Lower lobe of right lung (tissue), 2 donors: ENCODE measurements around the gene YIF1A. TPM values are rescaled to one million over a fixed set of nuclear protein-coding genes. Genes with fewer than 3 reads are reported as not detected.

Source experiments
- ATAC-seq, 2 donors: fragments of 200-7000 bp; cut with Tn5 transposase; one replicate each; pipeline ENCODE4 v1.9.1; 2020 to 2022; ENCODE audit warnings: mild to moderate bottlenecking in 2 of 2, moderate library complexity in 2 of 2
- DNase-seq: peaks from one replicate; pipeline ENCODE4 v3.0.0-alpha.2; 2020
- H3K27ac ChIP-seq: fragments of 200-600 bp; one replicate; pipeline ENCODE4 v1.8.0; 2022
- H3K27me3 ChIP-seq: fragments of 200-600 bp; one replicate; pipeline ENCODE4 v1.8.0; 2022; ENCODE audit warnings: low read depth
- H3K36me3 ChIP-seq: fragments of 200-600 bp; one replicate; pipeline ENCODE4 v1.8.0; 2022; ENCODE audit warnings: mild to moderate bottlenecking
- H3K4me1 ChIP-seq: fragments of 200-600 bp; one replicate; pipeline ENCODE4 v1.8.0; 2022
- H3K4me3 ChIP-seq: fragments of 200-600 bp; one replicate; pipeline ENCODE4 v1.8.0; 2022; ENCODE audit warnings: mild to moderate bottlenecking
- H3K9me3 ChIP-seq: fragments of 200-600 bp; one replicate; pipeline ENCODE4 v1.8.0; 2022
- intact Hi-C: fragments of 100-400 bp; cut with DNase I; formaldehyde crosslinking; loops from one replicate; pipeline ENCODE4 v1.11.0; 2022
- total RNA-seq: library from RNA; stranded (reverse); fragmentation: NEBNext Ultra II Directional; extraction: Animal tissue kit (Norgen Biotek cat#: 25700); gene quantifications from one replicate; pipeline ENCODE4 v1.2.1, GENCODE V29; 2021
- TF ChIP-seq, protein P1 (sequence below): fragments of 200-600 bp; IDR thresholded peaks from one replicate; pipeline ENCODE4 v1.8.0; 2022; ENCODE audit warnings: antibody characterized with exemption, mild to moderate bottlenecking
- donor health status: DM: no; HTN: yes; CAD: no; lungs with severe emphysema.

Gene YIF1A
- total RNA-seq, 1 donor from 2014 or later: 67.8 TPM

DNA sequence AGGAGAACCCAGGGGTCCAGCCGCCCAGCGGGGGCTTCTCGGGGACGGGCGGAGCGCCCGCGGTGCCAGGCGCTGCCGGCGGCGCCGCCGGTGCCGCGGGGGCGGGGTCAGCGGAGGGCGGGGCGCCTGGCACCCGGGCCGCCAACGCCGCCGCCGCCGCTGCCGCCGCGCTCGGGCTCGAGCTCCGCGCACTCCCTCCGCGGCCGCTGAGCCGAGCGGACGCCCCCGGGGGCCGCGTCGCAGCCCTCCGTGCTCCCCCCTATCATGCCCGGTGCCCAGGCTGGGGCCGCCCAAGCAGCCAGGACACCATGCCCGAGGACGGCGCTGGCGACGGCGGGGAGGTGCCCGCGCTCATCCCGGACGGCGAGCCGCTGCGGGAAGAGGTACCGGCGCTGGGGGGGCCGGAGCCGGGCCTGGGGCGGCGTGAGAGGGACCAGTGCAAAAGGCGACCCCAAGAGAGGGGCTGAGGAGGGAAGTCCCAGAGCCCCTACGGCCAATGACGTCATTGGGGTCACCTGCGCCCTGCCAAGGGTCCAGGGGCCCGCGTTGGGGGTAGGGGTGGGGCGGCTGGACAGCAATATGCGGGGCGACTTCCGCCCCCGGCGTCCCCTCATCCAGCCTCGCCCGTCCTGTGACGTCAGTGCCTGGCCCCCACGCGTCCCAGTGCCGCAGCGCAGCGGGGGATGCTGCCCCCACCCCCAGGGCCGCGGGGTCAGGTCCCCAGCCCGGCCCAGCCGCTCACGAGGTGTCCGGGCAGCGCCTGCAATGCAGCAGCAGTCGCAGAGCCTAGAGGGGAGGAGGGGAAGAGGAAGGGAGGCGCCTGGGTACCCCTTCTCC, 3.0 kb upstream of the YIF1A start, which contains the start of gene TMEM151A:
TSS of gene TMEM151A (plus strand) at position 189 of the 837 bp plus-strand sequence. CDS start at position 309, 120 bp downstream.
- intact Hi-C loops: no loop called here
- DNase-seq (no peak), ATAC-seq (no peak)
- Histone ChIP-seq H3K27ac (no peak within 1 kb of the TSS), H3K4me3 (peak within 1 kb of the TSS; percentile 51), H3K27me3 (peaks cover 39% of the 10 kb centered on the region), H3K36me3 (no peaks in the 10 kb centered on the region), H3K9me3 (no peaks in the 10 kb centered on the region), H3K4me1 (peaks cover 30% of the 10 kb centered on the region)
- TF ChIP-seq, protein P1, sequence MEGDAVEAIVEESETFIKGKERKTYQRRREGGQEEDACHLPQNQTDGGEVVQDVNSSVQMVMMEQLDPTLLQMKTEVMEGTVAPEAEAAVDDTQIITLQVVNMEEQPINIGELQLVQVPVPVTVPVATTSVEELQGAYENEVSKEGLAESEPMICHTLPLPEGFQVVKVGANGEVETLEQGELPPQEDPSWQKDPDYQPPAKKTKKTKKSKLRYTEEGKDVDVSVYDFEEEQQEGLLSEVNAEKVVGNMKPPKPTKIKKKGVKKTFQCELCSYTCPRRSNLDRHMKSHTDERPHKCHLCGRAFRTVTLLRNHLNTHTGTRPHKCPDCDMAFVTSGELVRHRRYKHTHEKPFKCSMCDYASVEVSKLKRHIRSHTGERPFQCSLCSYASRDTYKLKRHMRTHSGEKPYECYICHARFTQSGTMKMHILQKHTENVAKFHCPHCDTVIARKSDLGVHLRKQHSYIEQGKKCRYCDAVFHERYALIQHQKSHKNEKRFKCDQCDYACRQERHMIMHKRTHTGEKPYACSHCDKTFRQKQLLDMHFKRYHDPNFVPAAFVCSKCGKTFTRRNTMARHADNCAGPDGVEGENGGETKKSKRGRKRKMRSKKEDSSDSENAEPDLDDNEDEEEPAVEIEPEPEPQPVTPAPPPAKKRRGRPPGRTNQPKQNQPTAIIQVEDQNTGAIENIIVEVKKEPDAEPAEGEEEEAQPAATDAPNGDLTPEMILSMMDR: no peak

DNA sequence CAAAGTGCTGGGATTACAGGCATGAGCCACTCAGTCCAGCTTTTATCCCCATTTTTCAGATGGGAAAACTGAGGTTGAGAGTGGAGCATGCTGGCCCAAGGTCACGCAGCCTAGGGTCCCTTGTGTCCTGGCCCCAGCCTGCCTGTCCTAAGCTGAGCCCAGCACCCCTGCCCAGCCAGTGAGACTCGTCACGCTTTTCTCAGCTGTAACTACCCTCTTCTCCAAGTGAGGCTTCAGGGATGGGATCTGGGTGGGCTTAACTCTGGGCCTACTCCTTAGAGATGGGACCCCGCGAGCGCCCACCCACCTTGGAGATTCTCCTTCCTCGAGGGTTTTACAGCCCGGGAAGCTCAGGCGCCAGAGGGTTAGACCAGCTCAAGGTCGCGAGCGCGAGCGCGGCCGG, 2.4 kb upstream of the YIF1A start:
- H3K27me3 ChIP-seq: peaks cover 39% of the 10 kb centered on the region
- intact Hi-C loops: no loop called here
- ATAC-seq: no peak
- H3K27ac ChIP-seq: no peak overlapping the region
- TF ChIP-seq, protein P1: no peak
- peak overlapping the region; percentile 51 for H3K4me3 ChIP-seq
- no peak for DNase-seq
- peaks cover 31% of the 10 kb centered on the region for H3K4me1 ChIP-seq
- H3K9me3 ChIP-seq: no peaks in the 10 kb centered on the region
- H3K36me3 ChIP-seq: peaks cover 5% of the 10 kb centered on the region

DNA sequence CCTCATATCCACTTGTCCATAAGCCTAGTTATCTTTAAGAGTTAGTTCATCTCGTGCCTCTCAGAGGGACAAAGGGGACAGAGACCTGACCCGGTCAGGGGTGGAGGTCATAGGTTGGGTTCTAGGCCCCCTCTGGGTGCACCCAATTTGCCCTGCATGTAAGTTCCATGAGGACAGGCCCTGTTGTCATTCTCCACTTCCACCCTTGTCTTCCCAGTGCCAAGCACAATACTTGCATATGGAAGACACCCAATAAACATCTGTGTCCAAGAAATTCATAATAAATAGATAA, 1.3 kb upstream of the YIF1A start:
- peaks cover 31% of the 10 kb centered on the region for H3K4me1 ChIP-seq
- no peak overlapping the region for H3K27ac ChIP-seq

DNA sequence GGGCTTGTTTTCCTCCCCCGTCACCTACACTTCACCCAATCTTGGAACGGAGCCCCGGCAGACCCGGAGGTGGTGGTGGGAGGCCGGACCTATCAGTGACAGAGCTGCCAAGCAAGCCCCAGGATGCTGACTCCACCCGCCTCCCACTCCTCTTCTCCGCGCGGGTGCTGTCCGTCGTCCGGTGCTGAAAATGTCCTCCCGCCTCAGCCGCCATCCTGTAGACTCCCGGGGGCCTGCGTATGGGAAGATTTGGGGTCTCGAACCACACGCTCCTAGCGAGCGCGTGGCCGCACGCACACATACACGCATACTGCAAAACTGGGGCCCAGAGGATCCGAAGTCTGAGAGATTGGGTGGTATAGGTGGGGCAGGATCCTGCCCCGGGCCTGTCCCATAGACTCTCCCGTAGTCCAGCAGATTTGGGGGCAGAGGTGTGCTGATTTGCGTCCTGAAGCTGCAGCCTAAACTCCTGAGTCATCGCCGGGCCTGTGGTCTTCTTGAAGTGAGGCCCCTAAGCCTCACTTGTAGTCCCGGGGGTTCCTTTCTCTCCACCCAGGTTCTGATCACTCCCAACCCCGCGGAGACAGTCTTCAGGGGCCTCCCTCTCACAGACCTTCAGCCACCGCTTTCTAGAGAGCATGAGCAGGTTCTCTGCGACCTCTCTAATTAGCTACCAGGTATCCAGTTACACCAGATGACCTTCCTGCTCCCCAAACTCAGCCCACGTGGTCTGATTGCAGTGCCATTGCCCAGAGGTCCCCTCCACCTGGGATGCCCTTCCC, 796 bp upstream of the YIF1A start:
- Histone ChIP-seq H3K36me3 (peaks cover 12% of the 10 kb centered on the region), H3K4me1 (peaks cover 31% of the 10 kb centered on the region), H3K4me3 (peak overlapping the region; percentile 98), H3K27ac (peak overlapping the region; percentile 97), H3K9me3 (no peaks in the 10 kb centered on the region), H3K27me3 (peaks cover 34% of the 10 kb centered on the region)
- ATAC-seq (peak; percentile 64 to 69), DNase-seq (peak; percentile 82)
- TF ChIP-seq, protein P1: no peak
- intact Hi-C loops: no loop called here

More for the DNA sequence above, 1.3 kb upstream of the YIF1A start:
- ATAC-seq (no peak), DNase-seq (no peak)
- Histone ChIP-seq H3K27me3 (peaks cover 39% of the 10 kb centered on the region), H3K36me3 (peaks cover 10% of the 10 kb centered on the region), H3K9me3 (no peaks in the 10 kb centered on the region), H3K4me3 (no peak overlapping the region)
- TF ChIP-seq, protein P1: no peak
- intact Hi-C loops: no loop called here

DNA sequence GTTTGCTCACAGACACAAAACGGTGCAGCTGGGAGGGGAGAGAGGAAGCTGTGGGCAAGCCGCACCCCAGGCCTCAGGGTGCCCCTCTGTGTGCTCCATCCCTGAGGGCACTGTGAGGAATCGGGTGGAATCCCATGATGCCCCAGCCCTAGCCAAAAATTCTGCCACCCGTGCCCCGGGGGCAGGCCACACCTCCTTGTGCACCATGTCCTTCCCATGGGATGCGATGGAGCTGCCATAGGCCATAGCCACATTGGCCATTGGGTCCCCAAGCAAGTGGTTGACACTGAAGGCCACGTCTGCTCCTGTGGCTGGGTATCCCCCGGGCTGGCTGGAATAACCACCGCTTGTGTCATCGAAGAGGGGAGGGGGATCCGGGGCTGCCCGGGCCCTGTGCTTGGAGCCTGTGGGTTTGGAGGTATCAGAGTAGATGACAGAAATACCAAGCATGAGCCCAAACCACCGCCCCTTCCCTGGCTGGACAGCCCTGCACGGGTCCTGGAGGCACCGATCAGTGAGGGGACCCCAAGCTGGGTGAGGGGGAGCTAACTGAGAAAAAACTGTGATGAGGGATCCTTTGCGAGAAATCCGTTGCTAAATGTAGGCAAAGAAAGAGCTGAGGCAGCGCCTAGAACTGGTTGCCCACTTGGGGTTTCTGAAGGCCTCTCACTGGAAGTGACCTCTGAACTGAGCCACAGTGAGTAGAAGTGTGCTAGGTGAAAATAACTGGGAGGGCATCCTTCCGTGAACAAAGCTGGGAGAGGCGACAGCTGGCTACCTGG, 863 bp downstream of the YIF1A start:
- DNase-seq: no peak
- ATAC-seq: peak in 1 of 2 donors; percentile 0
- Histone ChIP-seq H3K27ac (peak overlapping the region; percentile 97), H3K4me1 (peaks cover 31% of the 10 kb centered on the region), H3K9me3 (no peaks in the 10 kb centered on the region), H3K4me3 (peak overlapping the region; percentile 98), H3K27me3 (peaks cover 17% of the 10 kb centered on the region), H3K36me3 (peaks cover 21% of the 10 kb centered on the region)
- intact Hi-C loops: no loop called here
- TF ChIP-seq, protein P1: no peak
